IMR-90 (cell line): ENCODE results near the gene PITPNC1. TPM values are rescaled to one million over a fixed set of nuclear protein-coding genes. Genes with fewer than 3 reads are reported as not detected.

Source experiments
- ATAC-seq: fragments of 200-7000 bp; cut with Tn5 transposase; 2 replicates; pipeline ENCODE4 v1.9.1; 2020; ENCODE audit warnings: low read depth, mild to moderate bottlenecking, moderate library complexity
- BruUV-seq: library from RNA; stranded (reverse); fragments of 400-500 nt; replicated peaks from 2 replicates; lab custom pipeline; 2021; lab: Mats Ljungman, UMichigan
- CTCF ChIA-PET: fragments of 300-600 bp; formaldehyde crosslinking; extraction: SDS; loops from one replicate; lab custom pipeline; 2021; ENCODE audit warnings: antibody characterized with exemption; lab: Yijun Ruan, JAX
- POLR2A ChIA-PET: fragments of 300-600 bp; sonication (Branson Sonifier 250); formaldehyde crosslinking; loops from one replicate; lab custom pipeline; 2022; ENCODE audit warnings: antibody characterized with exemption; ENCODE audit not compliant: unreplicated experiment; lab: Charles Lee
- DNase-seq: peaks from one replicate; pipeline ENCODE4 v3.0.0; 2013
- H2AFZ ChIP-seq: replicated peaks from 2 replicates; pipeline ENCODE3; 2013; ENCODE audit warnings: low read length, mild to moderate bottlenecking; ENCODE audit not compliant: poor library complexity
- H2AK5ac ChIP-seq: 2 replicates; pipeline ENCODE4 v1.6.1; 2013; ENCODE audit warnings: low read depth, low read length, inconsistent platforms
- H2AK9ac ChIP-seq: replicated peaks from 2 replicates; pipeline ENCODE3; 2013; ENCODE audit warnings: mild to moderate bottlenecking, low read depth, low read length, moderate library complexity; ENCODE audit not compliant: poor library complexity
- H2BK120ac ChIP-seq: 2 replicates; pipeline ENCODE4 v1.6.1; 2013; ENCODE audit warnings: low read depth, low read length, inconsistent platforms
- H2BK15ac ChIP-seq: 3 replicates; pipeline ENCODE4 v1.6.1; 2013; ENCODE audit warnings: low read depth, low read length, inconsistent platforms
- H2BK20ac ChIP-seq: 2 replicates; pipeline ENCODE4 v1.6.1; 2013; ENCODE audit warnings: low read depth, mild to moderate bottlenecking, inconsistent platforms, low read length, moderate library complexity
- H2BK5ac ChIP-seq: 2 replicates; pipeline ENCODE4 v1.6.1; 2013; ENCODE audit warnings: mild to moderate bottlenecking, low read depth, low read length, inconsistent platforms; ENCODE audit not compliant: poor library complexity, severe bottlenecking
- H3K14ac ChIP-seq: replicated peaks from 2 replicates; pipeline ENCODE4 v1.6.1; 2013; ENCODE audit warnings: low read depth, low read length, inconsistent platforms
- H3K18ac ChIP-seq: 2 replicates; pipeline ENCODE4 v1.6.1; 2013; ENCODE audit warnings: low read depth, low read length, control low read depth
- H3K23ac ChIP-seq: 2 replicates; pipeline ENCODE4 v1.6.1; 2013; ENCODE audit warnings: low read depth, low read length, inconsistent platforms
- H3K27ac ChIP-seq: 2 replicates; pipeline ENCODE4 v1.5.1; 2013; ENCODE audit warnings: mild to moderate bottlenecking, control low read depth, low read length; ENCODE audit not compliant: insufficient read depth
- H3K27me3 ChIP-seq: 2 replicates; pipeline ENCODE4 v1.6.1; 2013; ENCODE audit warnings: low read length; ENCODE audit not compliant: control insufficient read depth, insufficient read depth
- H3K36me3 ChIP-seq: 2 replicates; pipeline ENCODE4 v1.6.1; 2013; ENCODE audit warnings: low read length, mixed read lengths; ENCODE audit not compliant: control insufficient read depth, insufficient read depth
- H3K4ac ChIP-seq: 2 replicates; pipeline ENCODE4 v1.6.1; 2013; ENCODE audit warnings: low read depth, low read length, inconsistent platforms
- H3K4me1 ChIP-seq: 2 replicates; pipeline ENCODE4 v1.6.1; 2013; ENCODE audit warnings: low read length, mixed read lengths; ENCODE audit not compliant: control insufficient read depth, insufficient read depth
- H3K4me2 ChIP-seq: 2 replicates; pipeline ENCODE4 v1.6.1; 2013; ENCODE audit warnings: low read depth, mild to moderate bottlenecking, control low read depth, low read length, moderate library complexity
- H3K4me3 ChIP-seq: 2 replicates; pipeline ENCODE4 v1.5.1; 2013; ENCODE audit warnings: low read depth, mild to moderate bottlenecking, control low read depth, low read length, moderate library complexity; ENCODE audit not compliant: insufficient read depth
- H3K56ac ChIP-seq: 2 replicates; pipeline ENCODE4 v1.6.1; 2013; ENCODE audit warnings: low read length, inconsistent platforms; ENCODE audit not compliant: insufficient read depth; ENCODE audit errors: extremely low read depth
- H3K79me1 ChIP-seq, 2 experiments: 2 replicates each; pipeline ENCODE4 v1.6.1; 2013; ENCODE audit warnings: low read length in 2 of 2, inconsistent platforms in 1 of 2, low read depth in 1 of 2
- H3K9ac ChIP-seq: 2 replicates; pipeline ENCODE4 v1.6.1; 2013; ENCODE audit warnings: low read depth, low read length, control low read depth
- H3K9me1 ChIP-seq: 2 replicates; pipeline ENCODE4 v1.6.1; 2013; ENCODE audit warnings: low read length, inconsistent platforms; ENCODE audit not compliant: insufficient read depth
- H3K9me3 ChIP-seq: 2 replicates; pipeline ENCODE4 v1.6.1; 2013; ENCODE audit warnings: low read length; ENCODE audit not compliant: control insufficient read depth, insufficient read depth
- H4K20me1 ChIP-seq: 2 replicates; pipeline ENCODE4 v1.6.1; 2013; ENCODE audit warnings: low read length, inconsistent platforms; ENCODE audit not compliant: insufficient read depth
- H4K5ac ChIP-seq: 2 replicates; pipeline ENCODE4 v1.6.1; 2013; ENCODE audit warnings: mild to moderate bottlenecking, low read depth, low read length, control low read depth
- H4K8ac ChIP-seq, 2 experiments: 2 replicates each; pipeline ENCODE4 v1.6.1; 2013; ENCODE audit warnings: low read depth in 2 of 2, low read length in 2 of 2, control low read depth in 1 of 2, inconsistent platforms in 1 of 2
- H4K91ac ChIP-seq: 2 replicates; pipeline ENCODE4 v1.6.1; 2013; ENCODE audit warnings: low read depth, low read length, inconsistent platforms; ENCODE audit not compliant: insufficient read depth
- CTCF ChIP-seq: conservative IDR thresholded peaks from 2 replicates; pipeline ENCODE4 v1.5.1; 2012; ENCODE audit warnings: mild to moderate bottlenecking, low read depth, low read length, improper control_type of control experiment
- NFE2L2 ChIP-seq: fragments of 150-350 bp; IDR thresholded peaks from 2 replicates; pipeline ENCODE4 v1.6.1; 2016; ENCODE audit warnings: low read depth, mild to moderate bottlenecking, low read length
- POLR2A ChIP-seq: IDR thresholded peaks from 2 replicates; pipeline ENCODE4 v1.6.1; 2012; ENCODE audit warnings: mild to moderate bottlenecking, low read depth, low read length
- RCOR1 ChIP-seq: IDR thresholded peaks from 2 replicates; pipeline ENCODE4 v1.6.1; 2012; ENCODE audit warnings: mild to moderate bottlenecking, low read length, improper control_type of control experiment; ENCODE audit not compliant: insufficient replicate concordance
- WGBS, 2 experiments: methylation state at CpG; one replicate each; pipeline versions ENCODE4 v1.1.5 to v1.1.7; 2013; ENCODE audit warnings: missing lambda C conversion rate in 2 of 2; ENCODE audit not compliant: insufficient read length in 1 of 2; ENCODE audit errors: extremely low coverage in 2 of 2; 5-methylcytosine and 5-hydroxymethylcytosine counted together
- dilution Hi-C: fragments of 300-500 bp; cut with HindIII; formaldehyde crosslinking; loops from one replicate; pipeline ENCODE4 v1.14.3; 2018; ENCODE audit warnings: low sequenced_read_pairs; ENCODE audit not compliant: unreplicated experiment
- in situ Hi-C: fragments of 300-500 bp; cut with MboI; formaldehyde crosslinking; loops from 3 replicates; pipeline ENCODE4 v1.14.3; 2019; ENCODE audit warnings: low sequenced_read_pairs, inconsistent platforms, mixed read lengths
- intact Hi-C: fragments of 100-400 bp; cut with micrococcal nuclease; formaldehyde crosslinking; loops from 2 replicates; pipeline ENCODE4 v1.10.0; 2022
- polyA plus RNA-seq, 3 experiments: library from polyadenylated mRNA; depleted of rRNA; stranded (reverse); fragments of >200 nt; gene quantifications; 2 replicates each; pipeline ENCODE4 v1.2.3, GENCODE V29; 2012; ENCODE audit warnings: low replicate concordance in 1 of 3
- total RNA-seq: library from RNA; depleted of rRNA; stranded (reverse); fragments of >200 nt; gene quantifications from 2 replicates; pipeline ENCODE4 v1.2.3, GENCODE V29; 2012

Gene PITPNC1
- total and polyA plus RNA-seq, 2 of the 4 experiments (the other 2 are of a cell fraction) = 4.1 TPM

GRCh38 chr17:67381929-67382257 is 4.8 kb downstream of the PITPNC1 start:
- peaks cover 10 to 25% of the 10 kb centered on the region in 2 experiments for H3K79me1 ChIP-seq
- no peak overlapping the region for H2BK15ac ChIP-seq
- H2AK9ac ChIP-seq = no peak overlapping the region
- no peak overlapping the region for H3K4ac ChIP-seq
- CTCF ChIA-PET = interaction anchor here (0.8 to 2.4 kb wide), 2 partner anchors 12 to 94 kb away, joined by 4 to 5 read pairs; no protein-coding TSS in a partner anchor
- no peak overlapping the region for H3K56ac ChIP-seq
- no peak overlapping the region for H3K18ac ChIP-seq
- no peak overlapping the region for H3K4me3 ChIP-seq
- H4K5ac ChIP-seq = no peak overlapping the region
- DNase-seq (no peak), ATAC-seq (no peak)
- no peak overlapping the region for H2AFZ ChIP-seq
- H2AK5ac ChIP-seq = no peak overlapping the region
- no peak overlapping the region for H2BK5ac ChIP-seq
- in situ Hi-C loops (loop anchor here (10.0 kb wide), 1 partner anchor 223 kb away; no protein-coding TSS in a partner anchor), dilution Hi-C loops (no loop called here), intact Hi-C loops (no loop called here)
- H4K91ac ChIP-seq = no peak overlapping the region
- no peaks in the 10 kb centered on the region for H3K9me3 ChIP-seq
- no peak overlapping the region for H3K27ac ChIP-seq
- H4K8ac ChIP-seq = no peak overlapping the region
- no peaks in the 10 kb centered on the region for H4K20me1 ChIP-seq
- POLR2A ChIA-PET = no interaction called here
- no peaks in the 10 kb centered on the region for H3K36me3 ChIP-seq
- no TSS peak for BruUV-seq
- H3K4me1 ChIP-seq = peaks cover 2% of the 10 kb centered on the region; the same call in 1 of the 2 replicates
- H2BK120ac ChIP-seq = no peak overlapping the region
- WGBS, 2 experiments = no CpG with 5 or more reads among the region's 1 CpG
- TF ChIP-seq CTCF (no peak), RCOR1 (no peak), NFE2L2 (no peak), POLR2A (no peak)
- H2BK20ac ChIP-seq = no peak overlapping the region
- H3K9me1 ChIP-seq = peaks cover 9% of the 10 kb centered on the region; the same call in 1 of the 2 replicates
- H3K27me3 ChIP-seq = no peaks in the 10 kb centered on the region
- H3K23ac ChIP-seq = no peak overlapping the region
- H3K4me2 ChIP-seq = no peak overlapping the region
- no peak overlapping the region for H3K14ac ChIP-seq
- H3K9ac ChIP-seq = no peak overlapping the region
